K562 (cell line): ENCODE results near the gene ESR2. TPM values are rescaled to one million over a fixed set of nuclear protein-coding genes. Genes with fewer than 3 reads are reported as not detected.
A peak's percentile ranks its signal among the peaks of the same experiment; 100 is the strongest.

Experiments
- MED1 ChIP-seq: sonication (generic); formaldehyde crosslinking; IDR thresholded peaks from 2 replicates; pipeline ENCODE4 v1.8.1; 2023; ENCODE audit warnings: missing genetic modification reagents, borderline replicate concordance
- MXI1 ChIP-seq: IDR thresholded peaks from 2 replicates; pipeline ENCODE4 v1.6.1; 2011; ENCODE audit warnings: low read depth, mild to moderate bottlenecking, improper control_type of control experiment, low read length
- POLR2A ChIP-seq: fragments of 450-650 bp; conservative IDR thresholded peaks from 2 replicates; pipeline ENCODE4 v1.6.1; 2016
- SETDB1 ChIP-seq: IDR thresholded peaks from one replicate; pipeline ENCODE4 v1.6.1; 2012; ENCODE audit warnings: low read length, control low read depth, inconsistent platforms
- TCF3 ChIP-seq: sonication (generic); formaldehyde crosslinking; IDR thresholded peaks from 2 replicates; pipeline ENCODE4 v1.4.0; 2020; ENCODE audit warnings: mild to moderate bottlenecking, missing genetic modification reagents
- polyA plus RNA-seq, 8 experiments: library from polyadenylated mRNA; depleted of rRNA in 4 of 8; stranded (reverse) in 5 of 8; unstranded in 3 of 8; fragments of >200 nt; fragmentation: Nextera tagmentation in 2 of 8; fragmentation: Illumina TruSeq in 1 of 8; extraction: Ambion mirVana in 2 of 8; extraction: Trizol in 1 of 8; gene quantifications; 2 replicates each; pipeline versions ENCODE4 v1.2.1 to v1.2.3, GENCODE V29; 2011 to 2014; ENCODE audit warnings: inconsistent platforms in 1 of 8, missing spikeins in 1 of 8
- total RNA-seq, 7 experiments: library from RNA; depleted of rRNA in 6 of 7; stranded (reverse); fragments of >200 nt in 6 of 7; fragmentation: Illumina TruSeq in 2 of 7; extraction: Trizol in 2 of 7; gene quantifications; 2 replicates each; pipeline versions ENCODE4 v1.2.1 to v1.2.3, GENCODE V29; 2011 to 2021; ENCODE audit warnings: low replicate concordance in 1 of 7
- TF ChIP-seq, protein P1 (sequence below): sonication (generic); formaldehyde crosslinking; IDR thresholded peaks from 2 replicates; pipeline ENCODE4 v1.5.0; 2020; ENCODE audit warnings: missing genetic modification reagents
- TF ChIP-seq, protein P2 (sequence below): fragments of 200-800 bp; sonication (Bioruptor generic); IDR thresholded peaks from 2 replicates; pipeline ENCODE4 v1.6.1; 2017; ENCODE audit warnings: missing genetic modification characterization, missing compliant biosample characterization
- TF ChIP-seq, protein P3 (sequence below): fragments of 450-650 bp; IDR thresholded peaks from 2 replicates; pipeline ENCODE4 v1.6.1; 2016; ENCODE audit warnings: low read depth
- TF ChIP-seq, protein P4 (sequence below), 2 experiments: fragments of 450-650 bp in 1 of 2; sonication (generic) in 1 of 2; formaldehyde crosslinking in 1 of 2; IDR thresholded peaks in 1 of 2; conservative IDR thresholded peaks in 1 of 2; 2 replicates each; pipeline versions ENCODE4 v1.6.1 to v1.8.1; 2016 to 2023; ENCODE audit warnings: mild to moderate bottlenecking in 2 of 2, moderate library complexity in 2 of 2, inconsistent platforms in 1 of 2, missing genetic modification reagents in 1 of 2

ESR2 gene
- total and polyA plus RNA-seq, 9 of the 15 experiments (the other 6 are each of a cell fraction or from before 2014, with no cell fraction given): 0.07 to 3.8 (median 2.0) TPM

DNA sequence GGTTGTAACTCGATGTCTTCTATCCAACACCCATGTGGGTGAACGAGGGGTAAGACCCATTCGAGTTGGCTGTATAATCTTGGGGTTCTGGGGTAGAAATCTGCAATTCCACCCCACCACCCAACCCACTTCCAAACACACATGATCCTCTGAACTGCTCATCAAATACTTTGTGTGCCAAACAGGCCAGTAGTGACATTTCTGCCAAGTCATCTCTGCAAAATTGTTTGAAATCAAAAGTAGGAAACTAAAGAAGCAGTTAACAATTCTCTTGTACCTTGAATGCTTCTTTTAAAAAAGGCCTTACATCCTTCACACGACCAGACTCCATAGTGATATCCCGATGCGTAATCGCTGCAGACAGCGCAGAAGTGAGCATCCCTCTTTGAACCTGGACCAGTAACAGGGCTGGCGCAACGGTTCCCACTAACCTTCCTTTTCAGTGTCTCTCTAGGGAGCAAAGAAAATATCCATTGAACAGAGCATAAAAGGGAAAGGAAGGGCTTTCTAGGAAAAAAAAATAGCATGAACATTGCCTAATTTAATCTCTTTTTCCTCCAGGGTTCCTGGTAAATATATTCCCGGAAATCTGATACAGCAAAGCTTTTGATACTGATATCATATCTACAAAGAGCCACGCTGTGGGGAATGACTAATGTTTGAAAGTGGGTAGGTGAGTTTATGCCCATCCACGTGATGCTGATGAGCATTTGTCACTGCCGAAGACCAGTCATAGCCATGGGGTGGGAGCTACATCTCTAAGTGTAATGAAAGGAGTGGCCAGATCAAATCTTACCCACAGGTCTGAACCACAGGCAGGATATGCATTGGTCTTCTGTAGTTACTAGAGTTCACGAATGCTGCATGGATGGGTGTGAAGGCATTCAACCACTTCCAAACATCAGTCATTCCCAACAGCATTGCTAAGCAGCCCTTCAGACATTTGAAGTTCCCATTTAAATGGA, 14.2 kb downstream of the ESR2 start (continued):
- TF ChIP-seq, protein P1, sequence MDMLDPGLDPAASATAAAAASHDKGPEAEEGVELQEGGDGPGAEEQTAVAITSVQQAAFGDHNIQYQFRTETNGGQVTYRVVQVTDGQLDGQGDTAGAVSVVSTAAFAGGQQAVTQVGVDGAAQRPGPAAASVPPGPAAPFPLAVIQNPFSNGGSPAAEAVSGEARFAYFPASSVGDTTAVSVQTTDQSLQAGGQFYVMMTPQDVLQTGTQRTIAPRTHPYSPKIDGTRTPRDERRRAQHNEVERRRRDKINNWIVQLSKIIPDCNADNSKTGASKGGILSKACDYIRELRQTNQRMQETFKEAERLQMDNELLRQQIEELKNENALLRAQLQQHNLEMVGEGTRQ (CRISPR knock-in tag): peak; percentile 77
- no peak for TF ChIP-seq MXI1
- TF ChIP-seq POLR2A: no peak
- TF ChIP-seq MED1 (CRISPR knock-in tag): no peak
- peak; percentile 82 for TF ChIP-seq TCF3 (CRISPR knock-in tag)
- no peak for TF ChIP-seq SETDB1
- TF ChIP-seq, protein P2, sequence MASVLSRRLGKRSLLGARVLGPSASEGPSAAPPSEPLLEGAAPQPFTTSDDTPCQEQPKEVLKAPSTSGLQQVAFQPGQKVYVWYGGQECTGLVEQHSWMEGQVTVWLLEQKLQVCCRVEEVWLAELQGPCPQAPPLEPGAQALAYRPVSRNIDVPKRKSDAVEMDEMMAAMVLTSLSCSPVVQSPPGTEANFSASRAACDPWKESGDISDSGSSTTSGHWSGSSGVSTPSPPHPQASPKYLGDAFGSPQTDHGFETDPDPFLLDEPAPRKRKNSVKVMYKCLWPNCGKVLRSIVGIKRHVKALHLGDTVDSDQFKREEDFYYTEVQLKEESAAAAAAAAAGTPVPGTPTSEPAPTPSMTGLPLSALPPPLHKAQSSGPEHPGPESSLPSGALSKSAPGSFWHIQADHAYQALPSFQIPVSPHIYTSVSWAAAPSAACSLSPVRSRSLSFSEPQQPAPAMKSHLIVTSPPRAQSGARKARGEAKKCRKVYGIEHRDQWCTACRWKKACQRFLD (CRISPR knock-in tag): no peak
- TF ChIP-seq, protein P3, sequence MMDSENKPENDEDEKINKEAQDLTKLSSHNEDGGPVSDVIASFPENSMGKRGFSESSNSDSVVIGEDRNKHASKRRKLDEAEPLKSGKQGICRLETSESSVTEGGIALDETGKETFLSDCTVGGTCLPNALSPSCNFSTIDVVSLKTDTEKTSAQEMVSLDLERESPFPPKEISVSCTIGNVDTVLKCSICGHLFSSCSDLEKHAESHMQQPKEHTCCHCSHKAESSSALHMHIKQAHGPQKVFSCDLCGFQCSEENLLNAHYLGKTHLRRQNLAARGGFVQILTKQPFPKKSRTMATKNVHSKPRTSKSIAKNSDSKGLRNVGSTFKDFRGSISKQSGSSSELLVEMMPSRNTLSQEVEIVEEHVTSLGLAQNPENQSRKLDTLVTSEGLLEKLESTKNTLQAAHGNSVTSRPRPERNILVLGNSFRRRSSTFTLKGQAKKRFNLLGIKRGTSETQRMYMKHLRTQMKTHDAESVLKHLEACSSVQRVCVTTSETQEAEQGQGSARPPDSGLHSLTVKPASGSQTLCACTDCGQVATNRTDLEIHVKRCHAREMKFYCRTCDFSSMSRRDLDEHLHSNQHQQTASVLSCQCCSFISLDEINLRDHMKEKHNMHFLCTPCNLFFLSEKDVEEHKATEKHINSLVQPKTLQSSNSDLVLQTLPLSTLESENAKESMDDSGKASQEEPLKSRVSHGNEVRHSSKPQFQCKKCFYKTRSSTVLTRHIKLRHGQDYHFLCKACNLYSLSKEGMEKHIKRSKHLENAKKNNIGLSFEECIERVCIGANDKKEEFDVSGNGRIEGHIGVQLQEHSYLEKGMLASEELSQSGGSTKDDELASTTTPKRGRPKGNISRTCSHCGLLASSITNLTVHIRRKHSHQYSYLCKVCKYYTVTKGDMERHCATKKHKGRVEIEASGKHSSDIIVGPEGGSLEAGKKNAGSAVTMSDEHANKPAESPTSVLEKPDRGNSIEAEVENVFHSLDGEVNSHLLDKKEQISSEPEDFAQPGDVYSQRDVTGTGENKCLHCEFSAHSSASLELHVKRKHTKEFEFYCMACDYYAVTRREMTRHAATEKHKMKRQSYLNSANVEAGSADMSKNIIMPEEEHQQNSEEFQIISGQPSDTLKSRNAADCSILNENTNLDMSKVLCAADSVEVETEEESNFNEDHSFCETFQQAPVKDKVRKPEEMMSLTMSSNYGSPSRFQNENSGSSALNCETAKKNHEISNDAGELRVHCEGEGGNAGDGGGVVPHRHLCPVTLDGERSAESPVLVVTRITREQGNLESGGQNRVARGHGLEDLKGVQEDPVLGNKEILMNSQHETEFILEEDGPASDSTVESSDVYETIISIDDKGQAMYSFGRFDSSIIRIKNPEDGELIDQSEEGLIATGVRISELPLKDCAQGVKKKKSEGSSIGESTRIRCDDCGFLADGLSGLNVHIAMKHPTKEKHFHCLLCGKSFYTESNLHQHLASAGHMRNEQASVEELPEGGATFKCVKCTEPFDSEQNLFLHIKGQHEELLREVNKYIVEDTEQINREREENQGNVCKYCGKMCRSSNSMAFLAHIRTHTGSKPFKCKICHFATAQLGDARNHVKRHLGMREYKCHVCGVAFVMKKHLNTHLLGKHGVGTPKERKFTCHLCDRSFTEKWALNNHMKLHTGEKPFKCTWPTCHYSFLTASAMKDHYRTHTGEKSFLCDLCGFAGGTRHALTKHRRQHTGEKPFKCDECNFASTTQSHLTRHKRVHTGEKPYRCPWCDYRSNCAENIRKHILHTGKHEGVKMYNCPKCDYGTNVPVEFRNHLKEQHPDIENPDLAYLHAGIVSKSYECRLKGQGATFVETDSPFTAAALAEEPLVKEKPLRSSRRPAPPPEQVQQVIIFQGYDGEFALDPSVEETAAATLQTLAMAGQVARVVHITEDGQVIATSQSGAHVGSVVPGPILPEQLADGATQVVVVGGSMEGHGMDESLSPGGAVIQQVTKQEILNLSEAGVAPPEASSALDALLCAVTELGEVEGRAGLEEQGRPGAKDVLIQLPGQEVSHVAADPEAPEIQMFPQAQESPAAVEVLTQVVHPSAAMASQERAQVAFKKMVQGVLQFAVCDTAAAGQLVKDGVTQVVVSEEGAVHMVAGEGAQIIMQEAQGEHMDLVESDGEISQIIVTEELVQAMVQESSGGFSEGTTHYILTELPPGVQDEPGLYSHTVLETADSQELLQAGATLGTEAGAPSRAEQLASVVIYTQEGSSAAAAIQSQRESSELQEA: no peak
- TF ChIP-seq, protein P4, sequence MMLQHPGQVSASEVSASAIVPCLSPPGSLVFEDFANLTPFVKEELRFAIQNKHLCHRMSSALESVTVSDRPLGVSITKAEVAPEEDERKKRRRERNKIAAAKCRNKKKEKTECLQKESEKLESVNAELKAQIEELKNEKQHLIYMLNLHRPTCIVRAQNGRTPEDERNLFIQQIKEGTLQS (IDR thresholded peaks at IDR 0.05): peak; percentile 79; the same call in 1 of the 2 replicates
- TF ChIP-seq, protein P4 (CRISPR knock-in tag; conservative IDR thresholded peaks at IDR 0.05): no peak
